GM12872 (cell line): ENCODE measurements around the gene ZFP91.

Experiments
- TF ChIP-seq, protein P1 (sequence below): IDR thresholded peaks from 3 replicates; pipeline ENCODE4 v1.5.1; 2011; ENCODE audit warnings: low read depth, mild to moderate bottlenecking, low read length, moderate library complexity; ENCODE audit not compliant: insufficient read depth

Gene ZFP91

GRCh38 chr11:58577555-58578135 is 1.2 kb upstream of the ZFP91 start:
- TF ChIP-seq, protein P1, sequence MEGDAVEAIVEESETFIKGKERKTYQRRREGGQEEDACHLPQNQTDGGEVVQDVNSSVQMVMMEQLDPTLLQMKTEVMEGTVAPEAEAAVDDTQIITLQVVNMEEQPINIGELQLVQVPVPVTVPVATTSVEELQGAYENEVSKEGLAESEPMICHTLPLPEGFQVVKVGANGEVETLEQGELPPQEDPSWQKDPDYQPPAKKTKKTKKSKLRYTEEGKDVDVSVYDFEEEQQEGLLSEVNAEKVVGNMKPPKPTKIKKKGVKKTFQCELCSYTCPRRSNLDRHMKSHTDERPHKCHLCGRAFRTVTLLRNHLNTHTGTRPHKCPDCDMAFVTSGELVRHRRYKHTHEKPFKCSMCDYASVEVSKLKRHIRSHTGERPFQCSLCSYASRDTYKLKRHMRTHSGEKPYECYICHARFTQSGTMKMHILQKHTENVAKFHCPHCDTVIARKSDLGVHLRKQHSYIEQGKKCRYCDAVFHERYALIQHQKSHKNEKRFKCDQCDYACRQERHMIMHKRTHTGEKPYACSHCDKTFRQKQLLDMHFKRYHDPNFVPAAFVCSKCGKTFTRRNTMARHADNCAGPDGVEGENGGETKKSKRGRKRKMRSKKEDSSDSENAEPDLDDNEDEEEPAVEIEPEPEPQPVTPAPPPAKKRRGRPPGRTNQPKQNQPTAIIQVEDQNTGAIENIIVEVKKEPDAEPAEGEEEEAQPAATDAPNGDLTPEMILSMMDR, result no peak

GRCh38 chr11:58578136-58578634 is 678 bp upstream of the ZFP91 start:
- TF ChIP-seq, protein P1, result no peak

DNA sequence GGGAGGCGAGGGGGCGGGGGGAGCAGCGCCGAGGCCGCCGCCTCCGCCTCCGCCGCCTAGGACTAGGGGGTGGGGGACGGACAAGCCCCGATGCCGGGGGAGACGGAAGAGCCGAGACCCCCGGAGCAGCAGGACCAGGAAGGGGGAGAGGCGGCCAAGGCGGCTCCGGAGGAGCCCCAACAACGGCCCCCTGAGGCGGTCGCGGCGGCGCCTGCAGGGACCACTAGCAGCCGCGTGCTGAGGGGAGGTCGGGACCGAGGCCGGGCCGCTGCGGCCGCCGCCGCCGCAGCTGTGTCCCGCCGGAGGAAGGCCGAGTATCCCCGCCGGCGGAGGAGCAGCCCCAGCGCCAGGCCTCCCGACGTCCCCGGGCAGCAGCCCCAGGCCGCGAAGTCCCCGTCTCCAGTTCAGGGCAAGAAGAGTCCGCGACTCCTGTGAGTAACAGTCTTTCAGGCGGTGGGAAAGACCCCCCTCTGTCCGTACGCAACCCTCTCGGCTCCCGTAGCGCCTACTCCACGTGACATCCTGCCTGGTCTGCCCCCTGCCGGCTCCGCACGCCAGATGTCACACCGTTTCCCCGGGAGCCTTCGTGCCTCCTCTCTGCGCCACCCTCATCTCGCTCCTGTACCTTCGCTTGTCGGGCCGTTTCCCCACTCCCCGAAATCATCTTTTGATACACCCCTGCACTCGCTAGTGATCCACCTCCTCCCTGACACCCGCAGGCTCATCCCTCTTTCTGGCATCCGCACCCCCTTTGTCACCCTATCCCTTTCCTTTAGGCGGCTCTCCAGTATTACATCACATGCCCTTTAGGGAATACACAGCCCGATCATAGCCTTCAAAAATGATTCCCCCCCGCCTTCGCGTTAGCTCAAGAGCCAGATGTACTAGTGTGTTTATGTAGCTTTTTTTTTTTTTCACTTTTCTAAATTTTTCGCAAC is 598 bp downstream of the ZFP91 start:
- TF ChIP-seq, protein P1, result peak; percentile 85

DNA sequence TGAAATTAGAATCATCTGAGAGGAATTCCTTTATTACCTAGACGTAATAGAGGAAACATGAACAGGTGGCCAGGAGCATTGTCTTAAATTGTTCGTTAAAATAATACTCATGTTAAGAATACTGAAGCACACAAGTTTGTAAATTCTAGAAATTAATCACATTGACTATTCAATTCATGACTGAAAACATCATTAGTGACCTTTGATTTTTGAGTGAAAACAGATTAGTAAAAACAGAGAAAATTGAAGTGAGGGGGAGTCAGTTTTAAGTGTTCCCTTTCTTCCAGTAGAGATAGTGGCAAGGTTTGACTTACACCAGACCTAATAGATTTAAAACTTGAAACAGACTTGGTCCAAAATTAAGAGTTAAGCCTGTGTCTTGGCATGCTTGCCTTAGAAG is 1.4 kb downstream of the ZFP91 start:
- TF ChIP-seq, protein P1, result no peak

- TF ChIP-seq, protein P1, result no peak
Measured at GRCh38 chr11:58582437-58582836, 3.6 kb downstream of the ZFP91 start.

DNA sequence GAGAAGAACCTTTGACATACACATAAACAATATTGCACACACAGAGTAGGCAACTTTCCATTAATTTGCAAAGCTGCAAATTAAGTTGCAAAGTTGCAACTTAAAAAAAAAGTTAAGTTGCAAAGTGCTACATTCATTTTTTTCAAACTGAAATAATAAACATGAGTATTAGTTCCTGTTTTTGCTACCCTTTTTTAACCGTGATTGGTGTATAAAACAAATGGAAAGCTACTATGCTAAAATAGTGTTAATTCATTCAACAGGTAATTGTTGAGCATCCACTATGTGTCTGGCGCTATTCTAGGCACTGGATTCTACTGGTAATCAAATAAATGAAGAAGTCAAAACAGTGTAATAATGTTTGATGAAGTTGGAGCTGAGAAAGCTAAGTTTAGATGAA is 8.1 kb downstream of the ZFP91 start:
- TF ChIP-seq, protein P1, result no peak

DNA sequence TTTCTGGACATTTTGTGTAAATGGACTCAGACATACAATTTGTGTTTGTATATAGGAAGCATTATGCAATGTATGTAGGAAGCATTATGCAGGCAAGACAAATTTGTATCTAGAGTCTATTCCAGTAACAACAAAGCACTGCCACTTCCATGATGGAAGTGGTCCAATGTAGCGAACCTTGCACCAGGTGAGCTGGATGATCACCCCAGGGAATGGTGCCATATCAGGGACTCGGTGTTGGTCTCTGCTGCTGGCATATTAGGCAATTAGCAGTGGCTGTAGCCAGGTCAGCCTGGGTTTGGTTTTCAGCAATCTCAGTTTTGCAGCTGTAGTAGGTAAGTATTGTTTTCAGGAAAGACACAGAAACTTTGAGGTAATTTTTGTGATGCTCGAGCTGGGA is 12.8 kb downstream of the ZFP91 start:
- TF ChIP-seq, protein P1, result no peak
